ENCODE data around the gene CARMIL1.

DNA sequence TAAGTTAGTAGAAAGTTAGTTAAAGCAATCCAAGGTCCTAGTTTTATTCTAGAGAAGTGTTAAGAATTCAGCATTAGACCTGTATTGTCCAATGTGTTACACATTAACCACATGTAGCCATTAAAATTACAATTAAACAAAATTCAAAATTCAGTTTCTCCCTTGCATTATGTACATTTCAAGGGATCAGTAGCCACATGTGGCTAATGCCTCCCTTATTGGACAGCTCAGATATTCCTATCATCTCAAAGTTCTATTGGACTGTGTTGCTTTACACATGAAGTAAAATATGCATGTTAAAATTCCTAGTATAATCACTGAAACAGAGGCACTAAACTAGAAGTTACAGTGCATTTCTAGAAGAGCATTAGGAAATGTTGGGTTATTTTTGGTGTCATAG, 265.7 kb downstream of the CARMIL1 start:
- TF ChIP-seq POLR2AphosphoS5 (IDR thresholded peaks at IDR 0.05; ENCODE audit: low read depth, low read length) (no peak), YY1 (IDR thresholded peaks at IDR 0.05; ENCODE audit: low read depth, low read length) (no peak), POLR2A (IDR thresholded peaks at IDR 0.05; ENCODE audit: control extremely low read depth in 1 of 2, low read depth in 2 of 2, low read length in 2 of 2) (no peak), SP1 (IDR thresholded peaks at IDR 0.05; ENCODE audit: low read depth, low read length) (no peak), RBBP5 (IDR thresholded peaks at IDR 0.05; ENCODE audit: borderline replicate concordance, low read depth, low read length) (no peak), TCF12 (IDR thresholded peaks at IDR 0.05; ENCODE audit: low read depth, low read length) (no peak), TAF1 (IDR thresholded peaks at IDR 0.05; ENCODE audit: low read depth, low read length) (no peak), EZH2 (IDR thresholded peaks at IDR 0.05; ENCODE audit: low read depth, low read length, severe bottlenecking) (no peak)
- TF ChIP-seq, protein P1, sequence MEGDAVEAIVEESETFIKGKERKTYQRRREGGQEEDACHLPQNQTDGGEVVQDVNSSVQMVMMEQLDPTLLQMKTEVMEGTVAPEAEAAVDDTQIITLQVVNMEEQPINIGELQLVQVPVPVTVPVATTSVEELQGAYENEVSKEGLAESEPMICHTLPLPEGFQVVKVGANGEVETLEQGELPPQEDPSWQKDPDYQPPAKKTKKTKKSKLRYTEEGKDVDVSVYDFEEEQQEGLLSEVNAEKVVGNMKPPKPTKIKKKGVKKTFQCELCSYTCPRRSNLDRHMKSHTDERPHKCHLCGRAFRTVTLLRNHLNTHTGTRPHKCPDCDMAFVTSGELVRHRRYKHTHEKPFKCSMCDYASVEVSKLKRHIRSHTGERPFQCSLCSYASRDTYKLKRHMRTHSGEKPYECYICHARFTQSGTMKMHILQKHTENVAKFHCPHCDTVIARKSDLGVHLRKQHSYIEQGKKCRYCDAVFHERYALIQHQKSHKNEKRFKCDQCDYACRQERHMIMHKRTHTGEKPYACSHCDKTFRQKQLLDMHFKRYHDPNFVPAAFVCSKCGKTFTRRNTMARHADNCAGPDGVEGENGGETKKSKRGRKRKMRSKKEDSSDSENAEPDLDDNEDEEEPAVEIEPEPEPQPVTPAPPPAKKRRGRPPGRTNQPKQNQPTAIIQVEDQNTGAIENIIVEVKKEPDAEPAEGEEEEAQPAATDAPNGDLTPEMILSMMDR (IDR thresholded peaks at IDR 0.05; ENCODE audit: control extremely low read depth in 1 of 3, insufficient read depth in 1 of 3, low read depth in 1 of 3, low read length in 3 of 3) = no peak
- TF ChIP-seq, protein P2, sequence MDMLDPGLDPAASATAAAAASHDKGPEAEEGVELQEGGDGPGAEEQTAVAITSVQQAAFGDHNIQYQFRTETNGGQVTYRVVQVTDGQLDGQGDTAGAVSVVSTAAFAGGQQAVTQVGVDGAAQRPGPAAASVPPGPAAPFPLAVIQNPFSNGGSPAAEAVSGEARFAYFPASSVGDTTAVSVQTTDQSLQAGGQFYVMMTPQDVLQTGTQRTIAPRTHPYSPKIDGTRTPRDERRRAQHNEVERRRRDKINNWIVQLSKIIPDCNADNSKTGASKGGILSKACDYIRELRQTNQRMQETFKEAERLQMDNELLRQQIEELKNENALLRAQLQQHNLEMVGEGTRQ (IDR thresholded peaks at IDR 0.05; ENCODE audit: low read length) = no peak
- TF ChIP-seq, protein P3, sequence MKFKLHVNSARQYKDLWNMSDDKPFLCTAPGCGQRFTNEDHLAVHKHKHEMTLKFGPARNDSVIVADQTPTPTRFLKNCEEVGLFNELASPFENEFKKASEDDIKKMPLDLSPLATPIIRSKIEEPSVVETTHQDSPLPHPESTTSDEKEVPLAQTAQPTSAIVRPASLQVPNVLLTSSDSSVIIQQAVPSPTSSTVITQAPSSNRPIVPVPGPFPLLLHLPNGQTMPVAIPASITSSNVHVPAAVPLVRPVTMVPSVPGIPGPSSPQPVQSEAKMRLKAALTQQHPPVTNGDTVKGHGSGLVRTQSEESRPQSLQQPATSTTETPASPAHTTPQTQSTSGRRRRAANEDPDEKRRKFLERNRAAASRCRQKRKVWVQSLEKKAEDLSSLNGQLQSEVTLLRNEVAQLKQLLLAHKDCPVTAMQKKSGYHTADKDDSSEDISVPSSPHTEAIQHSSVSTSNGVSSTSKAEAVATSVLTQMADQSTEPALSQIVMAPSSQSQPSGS (IDR thresholded peaks at IDR 0.05; ENCODE audit: low read length) = no peak

Data from H1 (cell line).